DOHH2 (cell line): ENCODE measurements around the gene FGGY.

ENCODE experiments used
- EZH2phosphoT487 ChIP-seq: fragments of 200-600 bp; sonication (generic); IDR thresholded peaks from 2 replicates; pipeline ENCODE4 v1.6.1; 2017; ENCODE audit warnings: borderline replicate concordance, mild to moderate bottlenecking, antibody characterized with exemption, low read length, moderate library complexity, mixed read lengths
- TF ChIP-seq, protein P1 (sequence below): fragments of 200-600 bp; sonication (generic); IDR thresholded peaks from one replicate; pipeline ENCODE4 v1.5.1; 2014; ENCODE audit warnings: antibody characterized with exemption, mild to moderate bottlenecking, low read depth, low read length; ENCODE audit not compliant: poor library complexity, severe bottlenecking

DNA sequence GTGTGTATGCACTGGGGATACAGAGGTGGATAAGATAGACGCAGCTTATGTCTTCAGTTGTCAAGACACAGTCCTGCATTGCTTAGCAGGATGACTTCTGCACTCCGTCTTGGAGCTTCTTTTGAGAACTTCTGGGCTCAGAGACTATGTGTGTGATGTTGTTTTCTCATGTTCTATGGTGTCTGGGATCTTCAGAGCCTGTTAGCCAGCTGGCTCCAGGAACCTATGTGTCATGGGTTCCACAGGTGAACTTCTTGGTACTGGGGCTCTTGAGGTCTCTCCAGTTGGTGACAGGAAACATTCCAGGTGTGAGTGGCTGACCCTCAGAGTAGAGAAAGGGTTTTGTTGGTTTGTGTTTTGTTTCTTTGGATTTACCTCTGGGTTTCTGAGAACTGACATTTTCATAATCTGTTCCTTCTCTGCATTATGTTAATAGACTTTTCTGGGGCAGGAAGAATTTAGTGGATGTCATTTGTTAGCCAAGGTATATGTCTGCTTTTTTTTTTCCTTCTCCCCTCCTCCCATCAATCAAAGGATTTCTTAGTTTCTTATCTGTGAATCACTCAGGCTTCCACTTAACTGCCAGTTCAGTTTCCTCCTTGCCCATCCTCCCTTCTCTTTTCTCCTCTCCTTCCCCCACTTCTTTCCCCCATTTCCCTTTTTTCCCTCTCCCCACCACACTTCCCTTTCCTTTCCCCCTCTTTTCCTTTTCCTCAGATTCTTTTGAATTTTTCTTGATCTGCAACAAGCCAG is 18.1 kb downstream of the FGGY start:
- TF ChIP-seq, protein P1, sequence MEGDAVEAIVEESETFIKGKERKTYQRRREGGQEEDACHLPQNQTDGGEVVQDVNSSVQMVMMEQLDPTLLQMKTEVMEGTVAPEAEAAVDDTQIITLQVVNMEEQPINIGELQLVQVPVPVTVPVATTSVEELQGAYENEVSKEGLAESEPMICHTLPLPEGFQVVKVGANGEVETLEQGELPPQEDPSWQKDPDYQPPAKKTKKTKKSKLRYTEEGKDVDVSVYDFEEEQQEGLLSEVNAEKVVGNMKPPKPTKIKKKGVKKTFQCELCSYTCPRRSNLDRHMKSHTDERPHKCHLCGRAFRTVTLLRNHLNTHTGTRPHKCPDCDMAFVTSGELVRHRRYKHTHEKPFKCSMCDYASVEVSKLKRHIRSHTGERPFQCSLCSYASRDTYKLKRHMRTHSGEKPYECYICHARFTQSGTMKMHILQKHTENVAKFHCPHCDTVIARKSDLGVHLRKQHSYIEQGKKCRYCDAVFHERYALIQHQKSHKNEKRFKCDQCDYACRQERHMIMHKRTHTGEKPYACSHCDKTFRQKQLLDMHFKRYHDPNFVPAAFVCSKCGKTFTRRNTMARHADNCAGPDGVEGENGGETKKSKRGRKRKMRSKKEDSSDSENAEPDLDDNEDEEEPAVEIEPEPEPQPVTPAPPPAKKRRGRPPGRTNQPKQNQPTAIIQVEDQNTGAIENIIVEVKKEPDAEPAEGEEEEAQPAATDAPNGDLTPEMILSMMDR = no peak
- TF ChIP-seq EZH2phosphoT487 = no peak
